PFSK-1 (cell line): Measurements from ENCODE around the gene SLC22A3.

ENCODE experiments used
- POLR2AphosphoS5 ChIP-seq: IDR thresholded peaks from 2 replicates; pipeline ENCODE4 v1.6.1; 2012; ENCODE audit warnings: low read depth, mild to moderate bottlenecking, control low read depth, low read length, moderate library complexity
- REST ChIP-seq, 2 experiments: IDR thresholded peaks; 2 replicates each; pipeline versions ENCODE4 v1.6.1 to v1.8.0; 2011 to 2012; ENCODE audit warnings: low read depth in 2 of 2, low read length in 2 of 2, control low read depth in 1 of 2, inconsistent platforms in 1 of 2, mild to moderate bottlenecking in 1 of 2, moderate library complexity in 1 of 2; ENCODE audit not compliant: insufficient read depth in 1 of 2
- SIN3A ChIP-seq: IDR thresholded peaks from 2 replicates; pipeline ENCODE4 v1.6.1; 2012; ENCODE audit warnings: mild to moderate bottlenecking, low read length, moderate library complexity, borderline replicate concordance; ENCODE audit not compliant: insufficient read depth
- TAF1 ChIP-seq: IDR thresholded peaks from 2 replicates; pipeline ENCODE4 v1.6.1; 2012; ENCODE audit warnings: low read length, control low read depth, borderline replicate concordance; ENCODE audit not compliant: insufficient read depth

GRCh38 chr6:160420253-160420968 is 72.2 kb downstream of the SLC22A3 start:
- TF ChIP-seq POLR2AphosphoS5 (no peak), REST (IDR thresholded peaks at IDR 0.05; ENCODE audit: insufficient read depth in 1 of 2, low read depth in 2 of 2, low read length in 2 of 2) (no peak), TAF1 (no peak), SIN3A (no peak)
